ENCODE data around the gene HADH. TPM values are rescaled to one million over a fixed set of nuclear protein-coding genes. Genes with fewer than 3 reads are reported as not detected.

HADH gene
- polyA plus RNA-seq, 1 of the 3 experiments (the other 2 are of a cell fraction) = 19.4 TPM

DNA sequence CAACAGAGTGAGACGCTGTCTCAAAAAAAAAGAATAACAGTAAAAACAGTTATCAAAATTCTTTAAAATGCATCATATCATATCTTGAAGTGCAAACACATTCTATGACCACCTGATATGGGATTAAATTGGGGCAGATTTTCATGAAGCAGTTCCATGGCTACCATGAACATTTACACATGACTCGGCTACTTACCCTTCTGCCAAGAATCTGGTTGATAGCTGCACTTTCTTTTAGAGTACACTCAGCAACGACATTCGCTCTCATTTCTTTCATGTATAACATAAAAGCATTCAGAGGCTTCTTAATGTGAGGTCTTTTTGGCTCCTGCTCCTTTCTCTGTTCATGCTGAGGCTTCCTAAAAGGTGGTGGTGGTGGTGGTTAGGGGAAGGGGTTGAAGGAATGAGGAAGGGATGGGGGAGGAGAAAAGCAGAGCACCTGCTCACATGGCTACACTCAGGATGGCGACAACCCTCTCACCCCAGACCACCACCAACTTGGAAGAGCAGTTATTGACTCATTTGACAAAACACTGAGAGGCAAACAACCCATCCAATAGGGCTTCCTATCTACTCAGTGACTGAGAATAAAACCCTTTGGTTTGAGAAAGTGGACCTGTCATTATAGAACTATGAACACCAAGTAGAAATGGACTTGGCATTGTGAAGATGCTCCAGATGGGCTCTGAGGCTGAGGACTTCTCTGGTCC lies 88.5 kb downstream of the HADH start:
- no peak overlapping the region for H3K4me2 ChIP-seq
- no peaks in the 10 kb centered on the region for H3K36me3 ChIP-seq (replicated peaks in 1 of 2; ENCODE audit: control insufficient read depth in 1 of 2, insufficient read depth in 2 of 2, low read length in 1 of 2)
- H3K9me3 ChIP-seq = no peaks in the 10 kb centered on the region
- no peak overlapping the region for H2AFZ ChIP-seq (ENCODE audit: low read depth)
- TF ChIP-seq POLR2AphosphoS5 (IDR thresholded peaks at IDR 0.05; ENCODE audit: low read depth, low read length) (no peak), GATA2 (CRISPR knock-in tag; IDR thresholded peaks at IDR 0.05) (no peak), CHD2 (IDR thresholded peaks at IDR 0.05; ENCODE audit: low read length, partially characterized antibody) (no peak), FOXM1 (IDR thresholded peaks at IDR 0.05; ENCODE audit: low read depth) (no peak), ELF1 (IDR thresholded peaks at IDR 0.05) (no peak), MXI1 (IDR thresholded peaks at IDR 0.05; ENCODE audit: low read depth, low read length) (no peak), NFIC (IDR thresholded peaks at IDR 0.05; ENCODE audit: borderline replicate concordance) (no peak), SMC3 (IDR thresholded peaks at IDR 0.05; ENCODE audit: low read depth, low read length) (no peak), MEF2A (IDR thresholded peaks at IDR 0.05; ENCODE audit: borderline replicate concordance, low read depth) (no peak), RFX5 (IDR thresholded peaks at IDR 0.05; ENCODE audit: low read length) (no peak), TAF1 (IDR thresholded peaks at IDR 0.05; ENCODE audit: borderline replicate concordance, low read depth, low read length) (no peak), EZH2phosphoT487 (IDR thresholded peaks at IDR 0.05; ENCODE audit: borderline replicate concordance, low read depth) (no peak), RXRA (IDR thresholded peaks at IDR 0.05; ENCODE audit: borderline replicate concordance, low read depth) (no peak), GABPA (IDR thresholded peaks at IDR 0.05; ENCODE audit: low read depth) (no peak)
- TF ChIP-seq, protein P1, sequence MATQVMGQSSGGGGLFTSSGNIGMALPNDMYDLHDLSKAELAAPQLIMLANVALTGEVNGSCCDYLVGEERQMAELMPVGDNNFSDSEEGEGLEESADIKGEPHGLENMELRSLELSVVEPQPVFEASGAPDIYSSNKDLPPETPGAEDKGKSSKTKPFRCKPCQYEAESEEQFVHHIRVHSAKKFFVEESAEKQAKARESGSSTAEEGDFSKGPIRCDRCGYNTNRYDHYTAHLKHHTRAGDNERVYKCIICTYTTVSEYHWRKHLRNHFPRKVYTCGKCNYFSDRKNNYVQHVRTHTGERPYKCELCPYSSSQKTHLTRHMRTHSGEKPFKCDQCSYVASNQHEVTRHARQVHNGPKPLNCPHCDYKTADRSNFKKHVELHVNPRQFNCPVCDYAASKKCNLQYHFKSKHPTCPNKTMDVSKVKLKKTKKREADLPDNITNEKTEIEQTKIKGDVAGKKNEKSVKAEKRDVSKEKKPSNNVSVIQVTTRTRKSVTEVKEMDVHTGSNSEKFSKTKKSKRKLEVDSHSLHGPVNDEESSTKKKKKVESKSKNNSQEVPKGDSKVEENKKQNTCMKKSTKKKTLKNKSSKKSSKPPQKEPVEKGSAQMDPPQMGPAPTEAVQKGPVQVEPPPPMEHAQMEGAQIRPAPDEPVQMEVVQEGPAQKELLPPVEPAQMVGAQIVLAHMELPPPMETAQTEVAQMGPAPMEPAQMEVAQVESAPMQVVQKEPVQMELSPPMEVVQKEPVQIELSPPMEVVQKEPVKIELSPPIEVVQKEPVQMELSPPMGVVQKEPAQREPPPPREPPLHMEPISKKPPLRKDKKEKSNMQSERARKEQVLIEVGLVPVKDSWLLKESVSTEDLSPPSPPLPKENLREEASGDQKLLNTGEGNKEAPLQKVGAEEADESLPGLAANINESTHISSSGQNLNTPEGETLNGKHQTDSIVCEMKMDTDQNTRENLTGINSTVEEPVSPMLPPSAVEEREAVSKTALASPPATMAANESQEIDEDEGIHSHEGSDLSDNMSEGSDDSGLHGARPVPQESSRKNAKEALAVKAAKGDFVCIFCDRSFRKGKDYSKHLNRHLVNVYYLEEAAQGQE (IDR thresholded peaks at IDR 0.05; ENCODE audit: low read depth, low read length) = no peak
- TF ChIP-seq, protein P2, sequence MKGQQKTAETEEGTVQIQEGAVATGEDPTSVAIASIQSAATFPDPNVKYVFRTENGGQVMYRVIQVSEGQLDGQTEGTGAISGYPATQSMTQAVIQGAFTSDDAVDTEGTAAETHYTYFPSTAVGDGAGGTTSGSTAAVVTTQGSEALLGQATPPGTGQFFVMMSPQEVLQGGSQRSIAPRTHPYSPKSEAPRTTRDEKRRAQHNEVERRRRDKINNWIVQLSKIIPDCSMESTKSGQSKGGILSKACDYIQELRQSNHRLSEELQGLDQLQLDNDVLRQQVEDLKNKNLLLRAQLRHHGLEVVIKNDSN (IDR thresholded peaks at IDR 0.05; ENCODE audit: borderline replicate concordance, low read depth) = no peak
- TF ChIP-seq, protein P3, sequence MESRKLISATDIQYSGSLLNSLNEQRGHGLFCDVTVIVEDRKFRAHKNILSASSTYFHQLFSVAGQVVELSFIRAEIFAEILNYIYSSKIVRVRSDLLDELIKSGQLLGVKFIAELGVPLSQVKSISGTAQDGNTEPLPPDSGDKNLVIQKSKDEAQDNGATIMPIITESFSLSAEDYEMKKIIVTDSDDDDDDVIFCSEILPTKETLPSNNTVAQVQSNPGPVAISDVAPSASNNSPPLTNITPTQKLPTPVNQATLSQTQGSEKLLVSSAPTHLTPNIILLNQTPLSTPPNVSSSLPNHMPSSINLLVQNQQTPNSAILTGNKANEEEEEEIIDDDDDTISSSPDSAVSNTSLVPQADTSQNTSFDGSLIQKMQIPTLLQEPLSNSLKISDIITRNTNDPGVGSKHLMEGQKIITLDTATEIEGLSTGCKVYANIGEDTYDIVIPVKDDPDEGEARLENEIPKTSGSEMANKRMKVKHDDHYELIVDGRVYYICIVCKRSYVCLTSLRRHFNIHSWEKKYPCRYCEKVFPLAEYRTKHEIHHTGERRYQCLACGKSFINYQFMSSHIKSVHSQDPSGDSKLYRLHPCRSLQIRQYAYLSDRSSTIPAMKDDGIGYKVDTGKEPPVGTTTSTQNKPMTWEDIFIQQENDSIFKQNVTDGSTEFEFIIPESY (IDR thresholded peaks at IDR 0.05; ENCODE audit: borderline replicate concordance, low read depth) = no peak
- TF ChIP-seq, protein P4, sequence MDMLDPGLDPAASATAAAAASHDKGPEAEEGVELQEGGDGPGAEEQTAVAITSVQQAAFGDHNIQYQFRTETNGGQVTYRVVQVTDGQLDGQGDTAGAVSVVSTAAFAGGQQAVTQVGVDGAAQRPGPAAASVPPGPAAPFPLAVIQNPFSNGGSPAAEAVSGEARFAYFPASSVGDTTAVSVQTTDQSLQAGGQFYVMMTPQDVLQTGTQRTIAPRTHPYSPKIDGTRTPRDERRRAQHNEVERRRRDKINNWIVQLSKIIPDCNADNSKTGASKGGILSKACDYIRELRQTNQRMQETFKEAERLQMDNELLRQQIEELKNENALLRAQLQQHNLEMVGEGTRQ (IDR thresholded peaks at IDR 0.05; ENCODE audit: borderline replicate concordance, low read depth, low read length) = no peak
- no peaks in the 10 kb centered on the region for H3K9me2 ChIP-seq
- H3K79me2 ChIP-seq (ENCODE audit: insufficient read depth) = no peaks in the 10 kb centered on the region
- H3K27me3 ChIP-seq (ENCODE audit: insufficient read depth) = peaks cover 40% of the 10 kb centered on the region; the same call in 1 of the 2 replicates
- no peaks in the 10 kb centered on the region for H4K20me1 ChIP-seq (ENCODE audit: insufficient read depth)
- no peak overlapping the region for H3K9ac ChIP-seq
- DNase-seq = no peak
- H3F3A ChIP-seq (replicated peaks; ENCODE audit: insufficient read depth) = no peaks in the 10 kb centered on the region
- ChIA-PET CTCF (interaction anchor here (0.7 to 1.3 kb wide), 2 partner anchors 9 to 487 kb away, joined by 3 to 5 read pairs; no protein-coding TSS in a partner anchor), POLR2A (no interaction called here)
- H3K4me1 ChIP-seq (ENCODE audit: control insufficient read depth in 1 of 2, insufficient read depth in 2 of 2, low read depth in 1 of 2, low read length in 1 of 2) = no peaks in the 10 kb centered on the region
- no peak overlapping the region for H3K4me3 ChIP-seq (ENCODE audit: low read depth in 2 of 2, low read length in 1 of 2)
- no peak overlapping the region for H3K27ac ChIP-seq (ENCODE audit: low read depth in 2 of 2, low read length in 1 of 2)
- WGBS (ENCODE audit: low lambda C conversion rate) = 12% methylated on average over 5 of the region's 5 CpGs

Measured in SK-N-SH (cell line).